BE2C (cell line): ENCODE measurements around the gene COL4A1.

Source experiments
- DNase-seq: peaks from one replicate; pipeline ENCODE4 v3.0.0-alpha.2; 2020
- H3K27me3 ChIP-seq: fragments of 250-450 bp; sonication (Bioruptor Pico); 2 replicates; pipeline ENCODE4 v1.5.1; 2020; ENCODE audit warnings: mild to moderate bottlenecking
- H3K36me3 ChIP-seq: fragments of 250-450 bp; sonication (Bioruptor Pico); 2 replicates; pipeline ENCODE4 v1.5.1; 2020; ENCODE audit warnings: mild to moderate bottlenecking
- H3K4me1 ChIP-seq: fragments of 250-450 bp; sonication (Bioruptor Pico); 2 replicates; pipeline ENCODE4 v1.5.1; 2020
- H3K4me3 ChIP-seq: 2 replicates; pipeline ENCODE4 v1.5.1; 2011; ENCODE audit warnings: low read depth, low read length
- H3K9me3 ChIP-seq: fragments of 250-450 bp; sonication (Bioruptor Pico); 2 replicates; pipeline ENCODE4 v1.5.1; 2020
- TF ChIP-seq, protein P1 (sequence below): IDR thresholded peaks from 2 replicates; pipeline ENCODE4 v1.5.1; 2012; ENCODE audit warnings: mild to moderate bottlenecking, low read depth, low read length

Gene COL4A1

DNA sequence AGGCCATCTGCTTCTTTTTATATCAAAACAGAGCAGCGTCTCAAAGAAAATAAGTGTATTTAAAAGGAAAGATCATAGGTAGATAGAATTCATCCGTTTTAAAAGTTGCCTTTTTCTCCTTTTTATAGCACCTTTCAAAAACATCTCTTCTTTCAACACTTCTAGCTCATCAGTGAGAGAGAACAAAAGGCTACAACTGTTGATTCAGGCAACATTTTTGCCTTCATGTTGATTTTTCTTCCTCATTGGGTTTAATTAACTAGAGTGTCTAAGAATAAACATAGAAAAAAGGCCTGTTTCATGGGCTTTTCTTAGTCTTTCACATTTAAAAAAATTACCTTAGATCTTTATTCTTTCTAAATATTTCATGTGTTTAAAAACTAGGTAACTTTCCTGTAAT is 13.7 kb upstream of the COL4A1 start:
- Histone ChIP-seq H3K4me1 (no peaks in the 10 kb centered on the region), H3K9me3 (no peaks in the 10 kb centered on the region), H3K4me3 (no peak overlapping the region), H3K27me3 (peaks cover 22% of the 10 kb centered on the region), H3K36me3 (no peaks in the 10 kb centered on the region)
- TF ChIP-seq, protein P1, sequence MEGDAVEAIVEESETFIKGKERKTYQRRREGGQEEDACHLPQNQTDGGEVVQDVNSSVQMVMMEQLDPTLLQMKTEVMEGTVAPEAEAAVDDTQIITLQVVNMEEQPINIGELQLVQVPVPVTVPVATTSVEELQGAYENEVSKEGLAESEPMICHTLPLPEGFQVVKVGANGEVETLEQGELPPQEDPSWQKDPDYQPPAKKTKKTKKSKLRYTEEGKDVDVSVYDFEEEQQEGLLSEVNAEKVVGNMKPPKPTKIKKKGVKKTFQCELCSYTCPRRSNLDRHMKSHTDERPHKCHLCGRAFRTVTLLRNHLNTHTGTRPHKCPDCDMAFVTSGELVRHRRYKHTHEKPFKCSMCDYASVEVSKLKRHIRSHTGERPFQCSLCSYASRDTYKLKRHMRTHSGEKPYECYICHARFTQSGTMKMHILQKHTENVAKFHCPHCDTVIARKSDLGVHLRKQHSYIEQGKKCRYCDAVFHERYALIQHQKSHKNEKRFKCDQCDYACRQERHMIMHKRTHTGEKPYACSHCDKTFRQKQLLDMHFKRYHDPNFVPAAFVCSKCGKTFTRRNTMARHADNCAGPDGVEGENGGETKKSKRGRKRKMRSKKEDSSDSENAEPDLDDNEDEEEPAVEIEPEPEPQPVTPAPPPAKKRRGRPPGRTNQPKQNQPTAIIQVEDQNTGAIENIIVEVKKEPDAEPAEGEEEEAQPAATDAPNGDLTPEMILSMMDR = no peak
- no peak for DNase-seq

GRCh38 chr13:110319774-110320509 is 13.0 kb upstream of the COL4A1 start:
- no peaks in the 10 kb centered on the region for H3K36me3 ChIP-seq
- H3K4me3 ChIP-seq = no peak overlapping the region
- no peak for DNase-seq
- no peaks in the 10 kb centered on the region for H3K9me3 ChIP-seq
- peaks cover 18% of the 10 kb centered on the region for H3K27me3 ChIP-seq
- H3K4me1 ChIP-seq = no peaks in the 10 kb centered on the region
- TF ChIP-seq, protein P1 = no peak

- DNase-seq = no peak
- TF ChIP-seq, protein P1 = no peak
- Histone ChIP-seq H3K4me3 (no peak overlapping the region), H3K4me1 (no peaks in the 10 kb centered on the region), H3K36me3 (no peaks in the 10 kb centered on the region), H3K27me3 (peaks cover 23% of the 10 kb centered on the region), H3K9me3 (no peaks in the 10 kb centered on the region)
These were observed 12.4 kb upstream of the COL4A1 start for GRCh38 chr13:110319397-110319773.

DNA sequence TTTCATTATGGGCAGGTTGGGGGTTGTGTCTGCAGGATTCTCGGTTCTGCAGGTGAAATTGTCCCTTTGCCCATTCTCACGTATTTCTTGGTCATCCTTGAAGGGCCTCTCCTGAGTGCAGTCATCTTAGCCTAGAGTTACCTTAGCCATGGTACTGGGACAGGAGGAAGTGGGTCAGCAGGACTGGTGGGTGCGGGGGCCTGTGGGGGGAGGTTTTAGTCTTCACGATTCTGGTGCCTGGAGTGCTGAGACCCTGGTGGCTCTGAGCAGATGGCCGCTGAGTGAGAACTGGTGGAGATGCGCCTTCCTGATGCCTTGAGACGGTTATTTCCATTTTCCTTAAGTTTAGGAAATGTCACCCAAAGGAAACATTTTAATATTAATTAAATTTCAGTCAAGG is 12.0 kb upstream of the COL4A1 start:
- TF ChIP-seq, protein P1 = no peak
- Histone ChIP-seq H3K4me3 (no peak overlapping the region), H3K36me3 (no peaks in the 10 kb centered on the region), H3K27me3 (peaks cover 27% of the 10 kb centered on the region), H3K9me3 (no peaks in the 10 kb centered on the region), H3K4me1 (no peaks in the 10 kb centered on the region)
- no peak for DNase-seq

- TF ChIP-seq, protein P1 = no peak
- Histone ChIP-seq H3K4me1 (no peaks in the 10 kb centered on the region), H3K36me3 (no peaks in the 10 kb centered on the region), H3K27me3 (peaks cover 29% of the 10 kb centered on the region), H3K4me3 (no peak overlapping the region), H3K9me3 (no peaks in the 10 kb centered on the region)
- DNase-seq = no peak
These were observed 10.7 kb upstream of the COL4A1 start for GRCh38 chr13:110317496-110318195.

DNA sequence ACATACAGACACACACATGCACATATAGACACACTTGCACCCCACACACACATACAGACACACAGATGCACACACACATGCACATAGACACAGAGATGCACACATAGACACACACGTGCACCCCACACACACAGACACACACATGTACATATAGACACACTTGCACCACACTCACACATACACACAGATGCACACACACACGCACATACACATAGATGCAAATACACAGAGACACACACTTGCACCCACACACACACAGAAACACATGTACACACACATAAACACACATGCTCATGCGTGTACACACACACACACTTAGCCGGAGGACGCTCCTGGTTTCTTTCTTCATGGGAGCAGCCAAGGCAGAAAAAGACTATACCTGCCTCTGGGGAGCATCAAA is 10.1 kb upstream of the COL4A1 start:
- no peak overlapping the region for H3K4me3 ChIP-seq
- TF ChIP-seq, protein P1 = no peak
- no peaks in the 10 kb centered on the region for H3K4me1 ChIP-seq
- H3K27me3 ChIP-seq = peaks cover 28% of the 10 kb centered on the region
- H3K9me3 ChIP-seq = no peaks in the 10 kb centered on the region
- no peak for DNase-seq
- H3K36me3 ChIP-seq = no peaks in the 10 kb centered on the region
